ENCODE measurements around the gene GSDME.
A peak's percentile ranks its signal among the peaks of the same experiment; 100 is the strongest.

The GSDME gene

DNA sequence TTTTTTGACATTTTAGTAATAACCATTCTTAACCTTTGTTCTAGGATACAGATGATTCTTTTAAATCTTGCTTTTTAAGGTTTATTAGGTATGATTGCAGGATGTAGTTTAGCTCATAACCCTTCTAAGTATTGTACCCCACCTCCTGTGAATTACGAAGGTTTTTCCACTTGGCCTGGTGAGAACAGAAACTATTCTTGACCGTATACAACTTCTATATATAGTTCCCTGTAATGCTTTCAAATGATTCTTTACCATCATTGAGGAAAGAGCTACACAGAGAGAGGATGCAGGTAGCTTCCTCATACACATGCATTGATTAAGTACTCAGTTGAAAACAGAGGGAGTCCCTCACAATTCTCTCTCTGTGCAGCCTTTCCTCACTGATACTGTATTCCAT, 97.8 kb downstream of the GSDME start:
- no peaks in the 10 kb centered on the region for H3F3A ChIP-seq (ENCODE audit: insufficient read depth, low read length)
- TF ChIP-seq EZH2phosphoT487 (IDR thresholded peaks at IDR 0.05; ENCODE audit: low read length) = no peak
- TF ChIP-seq, protein P1, sequence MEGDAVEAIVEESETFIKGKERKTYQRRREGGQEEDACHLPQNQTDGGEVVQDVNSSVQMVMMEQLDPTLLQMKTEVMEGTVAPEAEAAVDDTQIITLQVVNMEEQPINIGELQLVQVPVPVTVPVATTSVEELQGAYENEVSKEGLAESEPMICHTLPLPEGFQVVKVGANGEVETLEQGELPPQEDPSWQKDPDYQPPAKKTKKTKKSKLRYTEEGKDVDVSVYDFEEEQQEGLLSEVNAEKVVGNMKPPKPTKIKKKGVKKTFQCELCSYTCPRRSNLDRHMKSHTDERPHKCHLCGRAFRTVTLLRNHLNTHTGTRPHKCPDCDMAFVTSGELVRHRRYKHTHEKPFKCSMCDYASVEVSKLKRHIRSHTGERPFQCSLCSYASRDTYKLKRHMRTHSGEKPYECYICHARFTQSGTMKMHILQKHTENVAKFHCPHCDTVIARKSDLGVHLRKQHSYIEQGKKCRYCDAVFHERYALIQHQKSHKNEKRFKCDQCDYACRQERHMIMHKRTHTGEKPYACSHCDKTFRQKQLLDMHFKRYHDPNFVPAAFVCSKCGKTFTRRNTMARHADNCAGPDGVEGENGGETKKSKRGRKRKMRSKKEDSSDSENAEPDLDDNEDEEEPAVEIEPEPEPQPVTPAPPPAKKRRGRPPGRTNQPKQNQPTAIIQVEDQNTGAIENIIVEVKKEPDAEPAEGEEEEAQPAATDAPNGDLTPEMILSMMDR (IDR thresholded peaks at IDR 0.05; ENCODE audit: low read length) = no peak
- no peak for TF ChIP-seq EZH2 (optimal IDR thresholded peaks at IDR 0.05; ENCODE audit: low read depth, low read length)

DNA sequence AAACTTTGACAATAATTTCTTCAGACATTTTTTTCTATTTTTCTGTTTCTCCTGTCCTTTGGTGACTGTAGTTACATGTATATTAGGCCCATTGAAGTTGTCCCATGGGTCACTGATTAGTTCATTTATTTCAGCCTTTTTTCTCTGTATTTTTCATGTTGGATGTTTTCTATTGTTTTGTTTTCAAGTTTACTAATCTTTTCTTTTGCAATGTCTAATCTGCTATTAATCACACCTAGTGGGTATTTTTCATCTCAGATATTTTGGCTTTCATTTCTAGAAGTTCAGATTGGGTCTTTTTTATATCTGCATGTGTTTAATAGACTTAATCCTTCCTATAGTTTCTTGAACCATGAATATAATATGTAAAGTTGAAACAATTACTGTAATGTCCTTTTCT, 99.3 kb downstream of the GSDME start:
- no peak overlapping the region for H2AFZ ChIP-seq (ENCODE audit: low read length)
- H3K9me3 ChIP-seq (replicated peaks; ENCODE audit: insufficient read depth, low read length) = no peaks in the 10 kb centered on the region
- no peaks in the 10 kb centered on the region for H4K20me1 ChIP-seq (ENCODE audit: insufficient read depth, low read length)
- no peaks in the 10 kb centered on the region for H3F3A ChIP-seq (ENCODE audit: insufficient read depth, low read length)
- no peak for DNase-seq
- no peaks in the 10 kb centered on the region for H3K27me3 ChIP-seq (replicated peaks; ENCODE audit: insufficient read depth, low read length)
- peaks cover 12% of the 10 kb centered on the region for H3K4me1 ChIP-seq (ENCODE audit: low read length)
- TF ChIP-seq, protein P1 (IDR thresholded peaks at IDR 0.05; ENCODE audit: low read length) = no peak
- H3K79me2 ChIP-seq (ENCODE audit: low read length) = no peaks in the 10 kb centered on the region
- no peaks in the 10 kb centered on the region for H3K36me3 ChIP-seq (replicated peaks; ENCODE audit: insufficient read depth, low read length)
- no peak overlapping the region for H3K4me2 ChIP-seq (ENCODE audit: low read depth, low read length)
- H3K9ac ChIP-seq (ENCODE audit: low read length) = no peak overlapping the region
- no peak overlapping the region for H3K27ac ChIP-seq (ENCODE audit: low read length)
- H3K9me2 ChIP-seq (replicated peaks; ENCODE audit: insufficient read depth, low read length) = no peaks in the 10 kb centered on the region
- H3K4me3 ChIP-seq (ENCODE audit: low read length) = no peak overlapping the region

More for the DNA sequence above, 97.8 kb downstream of the GSDME start:
- no peaks in the 10 kb centered on the region for H3K36me3 ChIP-seq (replicated peaks; ENCODE audit: insufficient read depth, low read length)
- no peak overlapping the region for H3K9ac ChIP-seq (ENCODE audit: low read length)
- H3K4me1 ChIP-seq (ENCODE audit: low read length) = peaks cover 12% of the 10 kb centered on the region
- peak overlapping the region; percentile 11; the same call in 1 of the 2 replicates for H3K27ac ChIP-seq (ENCODE audit: low read length)
- no peaks in the 10 kb centered on the region for H3K9me3 ChIP-seq (replicated peaks; ENCODE audit: insufficient read depth, low read length)
- no peaks in the 10 kb centered on the region for H3K9me2 ChIP-seq (replicated peaks; ENCODE audit: insufficient read depth, low read length)
- DNase-seq = peak; percentile 53
- H3K4me3 ChIP-seq (ENCODE audit: low read length) = no peak overlapping the region
- H4K20me1 ChIP-seq (ENCODE audit: insufficient read depth, low read length) = no peaks in the 10 kb centered on the region
- H2AFZ ChIP-seq (ENCODE audit: low read length) = no peak overlapping the region
- no peaks in the 10 kb centered on the region for H3K27me3 ChIP-seq (replicated peaks; ENCODE audit: insufficient read depth, low read length)
- H3K4me2 ChIP-seq (ENCODE audit: low read depth, low read length) = peak overlapping the region; percentile 32; the same call in 1 of the 2 replicates
- no peaks in the 10 kb centered on the region for H3K79me2 ChIP-seq (ENCODE audit: low read length)

DNA sequence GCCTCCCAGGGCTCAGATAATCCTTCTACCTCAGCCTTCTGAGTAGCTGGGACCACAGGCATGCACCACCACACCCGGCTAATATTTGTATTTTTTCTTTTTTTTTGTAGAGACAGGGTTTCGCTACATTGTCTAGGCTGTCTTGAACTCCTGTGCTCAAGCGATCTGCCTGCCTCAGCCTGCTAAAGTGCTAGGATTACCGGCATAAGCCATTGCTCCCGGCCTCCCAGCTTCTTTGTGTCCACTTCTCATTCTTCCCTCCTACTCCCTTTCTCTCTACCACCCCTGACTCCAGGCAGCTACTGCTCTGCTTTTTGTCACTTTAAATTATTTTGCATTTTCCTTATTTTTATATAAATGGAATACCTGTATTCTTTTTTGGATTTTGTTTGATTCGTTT, 100.7 kb downstream of the GSDME start:
- no peak overlapping the region for H3K27ac ChIP-seq (ENCODE audit: low read length)
- no peaks in the 10 kb centered on the region for H4K20me1 ChIP-seq (ENCODE audit: insufficient read depth, low read length)
- no peak overlapping the region for H3K4me3 ChIP-seq (ENCODE audit: low read length)
- no peaks in the 10 kb centered on the region for H3K9me2 ChIP-seq (replicated peaks; ENCODE audit: insufficient read depth, low read length)
- H3K4me2 ChIP-seq (ENCODE audit: low read depth, low read length) = no peak overlapping the region
- no peaks in the 10 kb centered on the region for H3K27me3 ChIP-seq (replicated peaks; ENCODE audit: insufficient read depth, low read length)
- no peaks in the 10 kb centered on the region for H3K36me3 ChIP-seq (replicated peaks; ENCODE audit: insufficient read depth, low read length)
- no peaks in the 10 kb centered on the region for H3K9me3 ChIP-seq (replicated peaks; ENCODE audit: insufficient read depth, low read length)
- no peak overlapping the region for H2AFZ ChIP-seq (ENCODE audit: low read length)
- H3K79me2 ChIP-seq (ENCODE audit: low read length) = no peaks in the 10 kb centered on the region
- H3F3A ChIP-seq (ENCODE audit: insufficient read depth, low read length) = no peaks in the 10 kb centered on the region
- no peak overlapping the region for H3K9ac ChIP-seq (ENCODE audit: low read length)
- no peak for DNase-seq
- TF ChIP-seq EZH2phosphoT487 (IDR thresholded peaks at IDR 0.05; ENCODE audit: low read length) (no peak), EZH2 (optimal IDR thresholded peaks at IDR 0.05; ENCODE audit: low read depth, low read length) (no peak)
- TF ChIP-seq, protein P1 (IDR thresholded peaks at IDR 0.05; ENCODE audit: low read length) = no peak
- H3K4me1 ChIP-seq (ENCODE audit: low read length) = peaks cover 12% of the 10 kb centered on the region

Data from MM.1S (cell line).